Peyer's patch (tissue), 4 donors: ENCODE results near the gene STAG3. TPM values are rescaled to one million over a fixed set of nuclear protein-coding genes. Genes with fewer than 3 reads are reported as not detected.

Experiments used
- DNase-seq, 3 donors: peaks; one replicate each; pipeline ENCODE4 v3.0.0-alpha.2; 2017 to 2019
- H3K27ac ChIP-seq, 4 donors: fragments of 200-600 bp; sonication (generic); one replicate each; pipeline ENCODE4 v1.5.1; 2016 to 2019
- H3K27me3 ChIP-seq, 2 donors: fragments of 200-600 bp; sonication (generic); one replicate each; pipeline ENCODE4 v1.5.1; 2019
- H3K36me3 ChIP-seq, 3 donors: fragments of 200-600 bp; sonication (generic); one replicate each; pipeline ENCODE4 v1.5.1; 2016 to 2019
- H3K4me1 ChIP-seq, 4 donors: fragments of 200-600 bp; sonication (generic); one replicate each; pipeline ENCODE4 v1.5.1; 2016 to 2019
- H3K4me3 ChIP-seq, 4 donors: fragments of 200-600 bp; sonication (generic); 1 replicate in 3 of 4; 2 replicates in 1 of 4; pipeline ENCODE4 v1.5.1; 2016 to 2019; ENCODE audit warnings: mild to moderate bottlenecking in 1 of 4
- H3K9me3 ChIP-seq, 4 donors: fragments of 200-600 bp; sonication (generic); one replicate each; pipeline ENCODE4 v1.5.1; 2016 to 2019; ENCODE audit warnings: mild to moderate bottlenecking in 1 of 4
- CTCF ChIP-seq, 6 experiments: fragments of 450-650 bp in 4 of 6; fragments of 200-600 bp in 2 of 6; sonication (generic) in 1 of 6; IDR thresholded peaks; one replicate each; pipeline ENCODE4 v1.5.1; 2017 to 2019; ENCODE audit warnings: antibody characterized with exemption in 6 of 6, mild to moderate bottlenecking in 3 of 6, moderate library complexity in 1 of 6
- POLR2A ChIP-seq, 2 donors: fragments of 450-650 bp; IDR thresholded peaks; one replicate each; pipeline ENCODE4 v1.5.1; 2017; ENCODE audit warnings: antibody characterized with exemption in 2 of 2, mild to moderate bottlenecking in 2 of 2, moderate library complexity in 2 of 2
- total RNA-seq, 4 donors: library from RNA; depleted of rRNA; stranded (reverse); fragments of >200 nt; gene quantifications; one replicate each; pipeline ENCODE4 v1.1.0, GENCODE V29; 2016

STAG3 gene
- total RNA-seq, 4 donors from 2014 or later = 2.1 to 62.7 (median 3.5) TPM; not detected in 1

GRCh38 chr7:100154651-100155491 lies 22.8 kb upstream of the STAG3 start:
- Histone ChIP-seq H3K27me3 (no peaks in the 10 kb centered on the region), H3K4me1 (peaks cover 0 to 71% (median 11%) of the 10 kb centered on the region in 4 donors), H3K9me3 (no peaks in the 10 kb centered on the region), H3K36me3 (peaks cover 0 to 41% (median 0%) of the 10 kb centered on the region in 3 donors), H3K27ac (peak overlapping the region in 3 of 4 donors; percentile 68 to 95 (median 81)), H3K4me3 (no peak overlapping the region)
- no peak for TF ChIP-seq CTCF (IDR thresholded peaks at IDR 0.05)
- no peak for TF ChIP-seq POLR2A (IDR thresholded peaks at IDR 0.05)
- peak in 2 of 3 donors; percentile 77 to 81 for DNase-seq

GRCh38 chr7:100155553-100156317 lies 22.0 kb upstream of the STAG3 start:
- peaks cover 0 to 62% (median 11%) of the 10 kb centered on the region in 4 donors for H3K4me1 ChIP-seq

DNA sequence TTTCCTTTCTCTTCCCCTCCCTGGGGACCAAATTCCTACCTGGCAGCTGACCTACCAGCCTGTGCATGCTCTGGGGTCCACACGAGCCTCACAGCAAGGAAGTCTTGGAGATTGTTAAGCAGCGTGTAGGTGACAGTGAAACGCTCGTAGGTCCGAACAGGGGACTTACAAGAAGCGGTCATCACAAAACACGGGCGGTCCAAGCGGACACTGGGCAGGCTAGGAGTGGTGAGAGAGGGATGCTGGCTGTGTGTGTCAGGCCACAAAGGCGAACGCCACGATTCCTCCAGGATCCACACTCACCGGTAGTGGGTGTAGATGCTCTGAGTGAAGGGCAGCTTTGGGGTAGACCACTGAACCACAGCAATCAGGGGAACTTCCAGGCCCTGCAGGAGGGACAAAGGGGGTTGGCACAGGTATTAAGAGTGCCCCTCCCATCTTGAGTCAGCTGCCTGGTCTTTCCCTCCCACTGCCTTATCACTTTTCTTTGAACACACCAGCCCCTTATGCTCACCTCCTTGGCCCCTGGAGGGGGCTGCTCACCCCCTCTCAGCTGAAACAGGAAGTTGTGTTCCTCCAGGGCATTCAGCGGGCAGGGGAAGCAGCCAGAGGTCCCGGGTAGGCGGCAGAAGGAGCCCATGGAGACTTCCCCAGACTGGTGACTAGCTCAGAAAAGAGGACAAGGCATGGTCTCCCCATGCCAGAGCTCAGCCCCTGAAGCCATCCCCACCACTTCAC lies 21.2 kb upstream of the STAG3 start:
- Histone ChIP-seq H3K4me3 (peak overlapping the region in 1 of 4 donors; percentile 95), H3K27ac (peak overlapping the region in 2 of 4 donors; percentile 92 to 95), H3K4me1 (peaks cover 0 to 58% (median 11%) of the 10 kb centered on the region in 4 donors)

More at GRCh38 chr7:100155553-100156317, 22.0 kb upstream of the STAG3 start:
- Histone ChIP-seq H3K9me3 (no peaks in the 10 kb centered on the region), H3K36me3 (peaks cover 0 to 41% (median 0%) of the 10 kb centered on the region in 3 donors), H3K27me3 (no peaks in the 10 kb centered on the region), H3K27ac (peak overlapping the region in 3 of 4 donors; percentile 68 to 95 (median 81)), H3K4me3 (no peak overlapping the region)
- no peak for DNase-seq
- no peak for TF ChIP-seq CTCF (IDR thresholded peaks at IDR 0.05)
- TF ChIP-seq POLR2A (IDR thresholded peaks at IDR 0.05) = no peak

GRCh38 chr7:100157069-100157333 lies 20.7 kb upstream of the STAG3 start:
- DNase-seq = no peak
- TF ChIP-seq POLR2A (IDR thresholded peaks at IDR 0.05) = no peak
- TF ChIP-seq CTCF (IDR thresholded peaks at IDR 0.05) = no peak
- Histone ChIP-seq H3K4me3 (peak overlapping the region in 3 of 4 donors; percentile 83 to 95 (median 85)), H3K36me3 (peaks cover 0 to 36% (median 0%) of the 10 kb centered on the region in 3 donors), H3K9me3 (no peaks in the 10 kb centered on the region), H3K4me1 (peaks cover 0 to 58% (median 11%) of the 10 kb centered on the region in 4 donors), H3K27me3 (no peaks in the 10 kb centered on the region), H3K27ac (peak overlapping the region in 3 of 4 donors; percentile 80 to 95 (median 92))

More for the DNA sequence above, 21.2 kb upstream of the STAG3 start:
- DNase-seq = no peak
- H3K27me3 ChIP-seq = no peaks in the 10 kb centered on the region
- no peak for TF ChIP-seq POLR2A (IDR thresholded peaks at IDR 0.05)
- TF ChIP-seq CTCF (IDR thresholded peaks at IDR 0.05) = no peak
- H3K9me3 ChIP-seq = no peaks in the 10 kb centered on the region
- H3K36me3 ChIP-seq = peaks cover 0 to 41% (median 0%) of the 10 kb centered on the region in 3 donors
